ENCODE results near the gene ZBTB47.

ZBTB47 gene

DNA sequence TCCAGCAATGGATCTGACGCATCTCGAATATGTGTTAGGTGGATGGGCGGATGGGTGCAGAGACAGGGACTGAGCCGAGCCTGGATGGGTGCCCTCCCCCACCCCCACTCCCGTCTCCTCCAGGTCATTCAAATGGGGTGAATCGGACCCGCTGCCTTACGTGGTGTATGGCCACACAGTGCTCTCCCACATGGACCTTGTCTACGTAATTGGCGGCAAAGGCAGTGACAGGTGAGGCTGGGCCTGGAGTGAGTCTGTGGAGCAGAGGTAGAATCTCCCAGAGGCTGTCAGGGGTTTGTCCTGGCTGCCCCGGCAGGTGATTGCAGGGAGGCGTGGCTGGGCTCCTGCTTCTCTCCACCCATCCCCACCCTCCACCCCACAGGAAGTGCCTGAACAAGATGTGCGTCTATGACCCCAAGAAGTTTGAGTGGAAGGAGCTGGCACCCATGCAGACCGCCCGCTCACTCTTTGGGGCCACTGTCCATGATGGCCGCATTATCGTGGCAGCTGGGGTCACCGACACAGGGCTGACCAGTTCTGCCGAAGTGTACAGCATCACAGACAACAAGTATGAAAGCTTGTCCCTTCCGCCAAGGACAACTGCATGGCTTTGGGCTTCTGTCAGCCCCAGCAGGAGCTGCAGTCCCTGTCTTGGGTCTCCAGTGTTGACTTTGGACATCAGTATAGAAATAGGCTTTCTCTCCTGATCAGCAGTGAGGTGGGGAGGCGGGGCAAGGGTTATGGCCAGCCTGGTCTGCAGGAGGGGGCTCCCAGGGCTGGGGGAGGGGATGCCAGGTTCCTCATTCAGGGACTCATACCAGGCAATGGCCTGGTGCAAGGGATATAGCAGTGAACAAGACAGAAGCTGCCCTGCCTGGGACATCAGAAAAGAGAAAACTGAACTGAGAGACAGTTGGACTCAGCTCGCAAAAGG is 35.3 kb downstream of the ZBTB47 start:
- TF ChIP-seq, protein P1, sequence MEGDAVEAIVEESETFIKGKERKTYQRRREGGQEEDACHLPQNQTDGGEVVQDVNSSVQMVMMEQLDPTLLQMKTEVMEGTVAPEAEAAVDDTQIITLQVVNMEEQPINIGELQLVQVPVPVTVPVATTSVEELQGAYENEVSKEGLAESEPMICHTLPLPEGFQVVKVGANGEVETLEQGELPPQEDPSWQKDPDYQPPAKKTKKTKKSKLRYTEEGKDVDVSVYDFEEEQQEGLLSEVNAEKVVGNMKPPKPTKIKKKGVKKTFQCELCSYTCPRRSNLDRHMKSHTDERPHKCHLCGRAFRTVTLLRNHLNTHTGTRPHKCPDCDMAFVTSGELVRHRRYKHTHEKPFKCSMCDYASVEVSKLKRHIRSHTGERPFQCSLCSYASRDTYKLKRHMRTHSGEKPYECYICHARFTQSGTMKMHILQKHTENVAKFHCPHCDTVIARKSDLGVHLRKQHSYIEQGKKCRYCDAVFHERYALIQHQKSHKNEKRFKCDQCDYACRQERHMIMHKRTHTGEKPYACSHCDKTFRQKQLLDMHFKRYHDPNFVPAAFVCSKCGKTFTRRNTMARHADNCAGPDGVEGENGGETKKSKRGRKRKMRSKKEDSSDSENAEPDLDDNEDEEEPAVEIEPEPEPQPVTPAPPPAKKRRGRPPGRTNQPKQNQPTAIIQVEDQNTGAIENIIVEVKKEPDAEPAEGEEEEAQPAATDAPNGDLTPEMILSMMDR (conservative IDR thresholded peaks at IDR 0.05; ENCODE audit: low read length), result no peak
- H3K4me3 ChIP-seq (ENCODE audit: low read length), result no peak overlapping the region
- DNase-seq (ENCODE audit: low read depth), result no peak

DNA sequence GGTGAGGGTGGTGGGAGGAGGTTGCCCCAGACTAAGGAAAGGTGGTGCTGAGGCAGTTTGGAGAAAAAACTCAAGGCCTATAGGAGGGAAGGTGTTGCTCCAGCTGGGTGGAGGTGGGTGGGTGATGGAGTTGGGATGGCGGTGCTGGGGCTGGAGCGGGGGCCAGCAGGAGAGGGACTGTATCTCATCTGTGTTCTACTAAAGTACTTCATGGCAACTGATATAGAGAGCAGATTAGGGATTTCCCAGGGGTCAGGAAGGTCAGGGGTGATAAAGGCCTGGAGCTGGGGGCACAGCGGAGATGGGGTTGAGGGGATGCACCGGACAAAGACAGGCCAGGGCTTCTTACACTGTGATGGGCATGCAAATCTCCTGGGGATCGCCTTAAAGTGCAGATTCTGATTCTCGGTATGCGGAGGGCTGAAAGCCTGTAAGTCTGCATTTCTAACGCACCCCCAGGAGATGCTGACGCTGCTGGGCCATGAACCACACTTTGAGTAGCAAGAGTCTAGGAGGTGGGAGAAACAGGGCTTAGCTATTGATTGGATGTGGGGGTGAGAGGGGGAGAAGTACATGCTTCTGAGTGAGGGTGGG is 36.0 kb downstream of the ZBTB47 start:
- no peak for DNase-seq (ENCODE audit: low read depth)
- TF ChIP-seq, protein P1 (conservative IDR thresholded peaks at IDR 0.05; ENCODE audit: low read length), result no peak
- H3K4me3 ChIP-seq (ENCODE audit: low read length), result no peak overlapping the region

DNA sequence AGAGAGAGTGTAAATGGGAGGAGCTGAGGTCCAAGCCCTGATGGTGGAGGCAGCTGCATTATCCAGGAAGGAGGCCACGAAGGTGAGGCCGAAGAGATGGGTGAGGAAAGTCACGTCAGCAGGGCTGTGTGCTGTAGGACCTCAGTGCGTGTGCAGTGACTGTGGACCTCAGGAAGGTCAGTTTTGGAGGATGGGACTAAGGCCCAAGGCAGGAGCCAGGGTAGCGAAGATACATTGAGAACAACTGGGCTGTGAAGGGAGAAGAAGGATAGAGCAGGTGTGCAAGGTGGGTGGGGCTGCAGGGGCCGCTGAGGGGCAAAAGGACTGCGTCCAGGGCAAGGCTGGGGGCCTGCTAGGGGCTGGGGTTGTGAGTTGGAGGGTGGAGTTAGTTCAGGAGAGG is 36.7 kb downstream of the ZBTB47 start:
- no peak for DNase-seq (ENCODE audit: low read depth)
- TF ChIP-seq, protein P1 (conservative IDR thresholded peaks at IDR 0.05; ENCODE audit: low read length), result no peak
- no peak overlapping the region for H3K4me3 ChIP-seq (ENCODE audit: low read length)

DNA sequence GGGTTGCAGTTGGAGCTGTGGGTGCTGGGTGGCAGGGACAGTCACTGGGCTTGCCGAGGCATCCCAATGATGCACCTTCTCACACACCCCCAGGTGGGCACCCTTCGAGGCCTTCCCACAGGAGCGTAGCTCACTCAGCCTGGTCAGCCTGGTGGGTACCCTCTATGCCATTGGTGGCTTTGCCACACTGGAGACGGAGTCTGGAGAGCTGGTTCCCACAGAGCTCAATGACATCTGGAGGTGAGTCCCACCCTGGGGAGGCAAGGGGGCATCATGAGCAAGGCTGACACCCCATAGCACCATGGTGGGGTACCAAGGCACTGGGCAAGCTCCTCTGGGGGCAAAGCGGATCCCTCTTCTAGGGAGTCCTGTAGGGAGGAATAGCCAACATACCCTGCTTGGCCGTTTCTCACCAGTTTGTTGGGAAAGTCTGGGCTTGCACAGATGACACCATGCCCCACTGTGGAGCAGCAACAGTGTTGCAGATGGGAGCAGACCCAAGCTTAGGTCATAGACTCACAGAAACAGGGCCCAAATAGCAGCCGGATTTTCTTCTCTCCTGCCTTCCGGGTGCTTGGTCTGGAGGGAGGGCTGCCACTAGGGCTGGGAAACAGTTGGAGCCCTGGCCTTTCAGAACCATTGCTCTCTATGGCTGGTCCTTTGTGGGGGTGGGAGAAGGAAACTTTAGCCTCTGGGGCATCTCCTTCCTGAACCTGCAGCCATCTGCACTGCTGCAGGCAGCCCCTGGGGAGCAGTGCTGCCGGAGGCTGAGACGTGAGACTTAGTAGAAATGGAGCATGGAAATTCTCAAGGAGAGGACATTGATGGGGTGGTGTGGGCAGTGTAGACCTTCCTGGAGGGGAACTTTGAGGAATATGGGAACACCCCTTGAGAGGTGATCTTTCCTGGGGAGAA is 37.5 kb downstream of the ZBTB47 start:
- TF ChIP-seq, protein P1 (conservative IDR thresholded peaks at IDR 0.05; ENCODE audit: low read length), result no peak

DNA sequence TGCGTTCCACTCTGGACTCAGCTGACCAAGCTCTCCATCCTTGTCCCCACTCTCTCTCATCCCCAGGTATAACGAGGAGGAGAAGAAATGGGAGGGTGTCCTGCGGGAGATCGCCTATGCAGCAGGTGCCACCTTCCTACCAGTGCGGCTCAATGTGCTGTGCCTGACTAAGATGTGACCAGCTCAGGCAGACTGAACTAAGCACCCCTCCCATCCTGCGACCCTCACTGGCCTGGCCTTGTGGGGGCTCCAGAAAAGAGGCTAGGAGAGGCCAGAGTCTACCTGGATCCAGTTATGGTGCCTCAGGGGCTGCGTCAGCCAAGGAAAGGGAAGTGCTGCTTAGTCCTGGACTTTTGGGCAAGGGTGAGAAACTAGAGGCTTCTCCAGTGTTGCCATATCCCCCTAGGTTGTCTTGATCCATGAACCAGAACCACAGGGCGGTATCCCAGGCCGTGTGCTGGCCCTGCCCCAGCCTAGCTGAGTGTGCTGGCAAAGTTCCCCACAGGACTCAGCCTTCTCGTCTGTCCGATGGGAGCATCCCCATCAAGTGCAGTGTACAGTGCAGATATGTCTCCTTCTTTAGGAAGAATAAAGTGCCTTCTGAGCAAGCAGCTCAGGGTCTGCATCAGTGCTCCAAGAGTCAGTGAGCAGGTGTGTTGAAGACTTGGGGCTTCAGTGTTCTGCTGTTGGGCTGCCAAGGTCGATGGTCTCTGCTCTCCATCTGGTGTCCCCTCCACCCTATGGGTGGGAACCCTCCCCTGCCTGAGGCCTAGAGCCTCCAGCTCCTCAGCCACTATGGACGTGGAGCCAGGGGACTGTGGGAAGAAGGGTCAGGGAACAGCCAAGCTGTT is 38.5 kb downstream of the ZBTB47 start:
- DNase-seq (ENCODE audit: low read depth), result no peak
- TF ChIP-seq, protein P1 (conservative IDR thresholded peaks at IDR 0.05; ENCODE audit: low read length), result no peak
- no peak overlapping the region for H3K4me3 ChIP-seq (ENCODE audit: low read length)

More for the DNA sequence above, 37.5 kb downstream of the ZBTB47 start:
- no peak overlapping the region for H3K4me3 ChIP-seq (ENCODE audit: low read length)
- DNase-seq (ENCODE audit: low read depth), result no peak

Measured in AG10803 (cell line).